Tibial artery (tissue), 4 donors: Measurements from ENCODE around the gene VWF.

ENCODE experiments used
- DNase-seq, 2 donors: peaks; one replicate each; pipeline ENCODE4 v3.0.0-alpha.2; 2019
- H3K27ac ChIP-seq, 2 donors: fragments of 200-600 bp; sonication (generic) in 1 of 2; 1 replicate in 1 of 2; 2 replicates in 1 of 2; pipeline ENCODE4 v1.5.1; 2018 to 2019; ENCODE audit warnings: mild to moderate bottlenecking in 1 of 2
- H3K27me3 ChIP-seq, 2 donors: fragments of 200-600 bp; sonication (generic) in 1 of 2; one replicate each; pipeline versions ENCODE4 v1.5.1 to v1.6.0; 2016 to 2019
- H3K36me3 ChIP-seq, 3 donors: fragments of 200-600 bp; sonication (generic) in 2 of 3; one replicate each; pipeline ENCODE4 v1.5.1; 2016 to 2019; ENCODE audit warnings: mild to moderate bottlenecking in 2 of 3
- H3K4me1 ChIP-seq, 4 donors: fragments of 200-600 bp; sonication (generic) in 2 of 4; 1 replicate in 3 of 4; 2 replicates in 1 of 4; pipeline ENCODE4 v1.5.1; 2016 to 2019
- H3K4me3 ChIP-seq, 2 donors: fragments of 200-600 bp; sonication (generic) in 1 of 2; 1 replicate in 1 of 2; 2 replicates in 1 of 2; pipeline ENCODE4 v1.5.1; 2018 to 2019; ENCODE audit warnings: mild to moderate bottlenecking in 2 of 2
- H3K9me3 ChIP-seq, 3 donors: fragments of 200-600 bp; sonication (generic) in 1 of 3; one replicate each; pipeline ENCODE4 v1.5.1; 2016 to 2019
- CTCF ChIP-seq, 2 experiments: fragments of 200-600 bp in 1 of 2; fragments of 450-650 bp in 1 of 2; IDR thresholded peaks; one replicate each; pipeline ENCODE4 v1.5.1; 2017 to 2019; ENCODE audit warnings: antibody characterized with exemption in 2 of 2, mild to moderate bottlenecking in 1 of 2, moderate library complexity in 1 of 2
- intact Hi-C: fragments of 100-400 bp; cut with DNase I; formaldehyde crosslinking; loops from one replicate; pipeline ENCODE4 v1.15.0; 2023; ENCODE audit warnings: low total_unique reads

Gene VWF

GRCh38 chr12:6084261-6084968, 40.1 kb downstream of the VWF start:
- H3K9me3 ChIP-seq = no peaks in the 10 kb centered on the region
- H3K4me3 ChIP-seq = no peak overlapping the region
- no peak for TF ChIP-seq CTCF (IDR thresholded peaks at IDR 0.05)
- DNase-seq = peak; percentile 16 to 48
- intact Hi-C loops = no loop called here
- H3K36me3 ChIP-seq = no peaks in the 10 kb centered on the region
- peaks cover 0 to 22% (median 14%) of the 10 kb centered on the region in 4 donors for H3K4me1 ChIP-seq
- H3K27ac ChIP-seq = no peak overlapping the region
- H3K27me3 ChIP-seq = no peaks in the 10 kb centered on the region

- DNase-seq = peak; percentile 0 to 40
- intact Hi-C loops = no loop called here
- Histone ChIP-seq H3K36me3 (no peaks in the 10 kb centered on the region), H3K27ac (no peak overlapping the region), H3K9me3 (no peaks in the 10 kb centered on the region), H3K27me3 (no peaks in the 10 kb centered on the region), H3K4me3 (no peak overlapping the region), H3K4me1 (peaks cover 0 to 20% (median 14%) of the 10 kb centered on the region in 4 donors)
- TF ChIP-seq CTCF (IDR thresholded peaks at IDR 0.05) = no peak
Observed at GRCh38 chr12:6083601-6084000, 40.9 kb downstream of the VWF start.

GRCh38 chr12:6082613-6083012, 41.9 kb downstream of the VWF start:
- H3K4me1 ChIP-seq = peaks cover 0 to 20% (median 13%) of the 10 kb centered on the region in 4 donors
- no peaks in the 10 kb centered on the region for H3K9me3 ChIP-seq
- no peak overlapping the region for H3K4me3 ChIP-seq
- no peaks in the 10 kb centered on the region for H3K36me3 ChIP-seq
- peak; percentile 1 to 7 for DNase-seq
- no peak for TF ChIP-seq CTCF (IDR thresholded peaks at IDR 0.05)
- H3K27ac ChIP-seq = no peak overlapping the region
- intact Hi-C loops = no loop called here
- H3K27me3 ChIP-seq = no peaks in the 10 kb centered on the region

- Histone ChIP-seq H3K4me1 (peaks cover 0 to 19% (median 13%) of the 10 kb centered on the region in 4 donors), H3K27ac (no peak overlapping the region), H3K36me3 (no peaks in the 10 kb centered on the region), H3K9me3 (no peaks in the 10 kb centered on the region), H3K27me3 (peaks cover 0 to 7% of the 10 kb centered on the region in 2 donors), H3K4me3 (no peak overlapping the region)
- peak in 1 of 2 donors; percentile 51 for DNase-seq
- TF ChIP-seq CTCF (IDR thresholded peaks at IDR 0.05) = no peak
- intact Hi-C loops = no loop called here
Observed at GRCh38 chr12:6080149-6081045, 44.1 kb downstream of the VWF start.

GRCh38 chr12:6078398-6079096, 45.9 kb downstream of the VWF start:
- peaks cover 0 to 8% (median 5%) of the 10 kb centered on the region in 4 donors for H3K4me1 ChIP-seq
- H3K9me3 ChIP-seq = no peaks in the 10 kb centered on the region
- H3K27me3 ChIP-seq = peaks cover 0 to 15% of the 10 kb centered on the region in 2 donors
- no peak overlapping the region for H3K4me3 ChIP-seq
- DNase-seq = no peak
- intact Hi-C loops = no loop called here
- no peaks in the 10 kb centered on the region for H3K36me3 ChIP-seq
- no peak overlapping the region for H3K27ac ChIP-seq
- TF ChIP-seq CTCF (IDR thresholded peaks at IDR 0.05) = no peak
